ENCODE measurements around the gene COBL. TPM values are rescaled to one million over a fixed set of nuclear protein-coding genes. Genes with fewer than 3 reads are reported as not detected.

Gene COBL
- polyA plus RNA-seq, 3 donors: not detected

GRCh38 chr7:51356849-51357516 lies 40.4 kb upstream of the COBL start:
- intact Hi-C loops (cut with micrococcal nuclease): no loop called here
- Histone ChIP-seq H3K27ac (ENCODE audit: low read depth in 1 of 2, low read length in 2 of 2) (no peak overlapping the region), H4K20me1 (ENCODE audit: insufficient read depth, low read length) (no peaks in the 10 kb centered on the region), H3K4me2 (replicated peaks; ENCODE audit: extremely low read depth, low read length, poor library complexity, severe bottlenecking) (no peak overlapping the region), H3K79me2 (ENCODE audit: insufficient read depth, low read length) (no peaks in the 10 kb centered on the region), H3K9me3 (replicated peaks in 1 of 2; ENCODE audit: control insufficient read depth in 1 of 2, insufficient read depth in 1 of 2, low read length in 2 of 2) (no peaks in the 10 kb centered on the region), H2AFZ (ENCODE audit: insufficient read depth, low read depth, low read length, poor library complexity, severe bottlenecking) (no peak overlapping the region), H3K9ac (ENCODE audit: insufficient read depth, low read length, poor library complexity, severe bottlenecking) (no peak overlapping the region), H3K27me3 (ENCODE audit: control insufficient read depth in 2 of 2, insufficient read depth in 2 of 2, low read length in 2 of 2) (no peaks in the 10 kb centered on the region), H3K4me3 (replicated peaks in 1 of 3; ENCODE audit: low read depth in 2 of 3, low read length in 3 of 3) (no peak overlapping the region), H3K36me3 (replicated peaks in 1 of 2; ENCODE audit: control insufficient read depth in 1 of 2, insufficient read depth in 2 of 2, low read length in 2 of 2) (no peaks in the 10 kb centered on the region), H3K4me1 (ENCODE audit: control insufficient read depth in 1 of 2, insufficient read depth in 2 of 2, low read length in 2 of 2) (no peaks in the 10 kb centered on the region)
- no peaks in the 10 kb centered on the region for H3K4me1 Mint-ChIP-seq
- H3K27me3 Mint-ChIP-seq (ENCODE audit: low read depth in 3 of 3): peaks cover 0 to 2% (median 0%) of the 10 kb centered on the region in 3 donors
- H3K27ac Mint-ChIP-seq: no peak overlapping the region
- H3K36me3 Mint-ChIP-seq: no peaks in the 10 kb centered on the region
- no peak overlapping the region for H3K4me3 Mint-ChIP-seq
- no peak for TF ChIP-seq CTCF (IDR thresholded peaks at IDR 0.05)
- DNase-seq: no peak
- WGBS (ENCODE audit: insufficient coverage): 93% methylated on average over 11 of the region's 12 CpGs
- peaks cover 0 to 6% (median 0%) of the 10 kb centered on the region in 7 donors for H3K9me3 Mint-ChIP-seq

- H3K36me3 ChIP-seq (replicated peaks in 1 of 2; ENCODE audit: control insufficient read depth in 1 of 2, insufficient read depth in 2 of 2, low read length in 2 of 2): no peaks in the 10 kb centered on the region
- no peak overlapping the region for H3K27ac Mint-ChIP-seq
- H3K36me3 Mint-ChIP-seq: no peaks in the 10 kb centered on the region
- H3K79me2 ChIP-seq (ENCODE audit: insufficient read depth, low read length): no peaks in the 10 kb centered on the region
- 54% methylated on average over 2 of the region's 5 CpGs for WGBS (ENCODE audit: insufficient coverage)
- H3K9me3 Mint-ChIP-seq: peaks cover 0 to 6% (median 0%) of the 10 kb centered on the region in 7 donors
- H3K4me1 ChIP-seq (ENCODE audit: control insufficient read depth in 1 of 2, insufficient read depth in 2 of 2, low read length in 2 of 2): no peaks in the 10 kb centered on the region
- H3K4me3 ChIP-seq (replicated peaks in 1 of 3; ENCODE audit: low read depth in 2 of 3, low read length in 3 of 3): no peak overlapping the region
- H3K9ac ChIP-seq (ENCODE audit: insufficient read depth, low read length, poor library complexity, severe bottlenecking): no peak overlapping the region
- H4K20me1 ChIP-seq (ENCODE audit: insufficient read depth, low read length): no peaks in the 10 kb centered on the region
- no peaks in the 10 kb centered on the region for H3K9me3 ChIP-seq (replicated peaks in 1 of 2; ENCODE audit: control insufficient read depth in 1 of 2, insufficient read depth in 1 of 2, low read length in 2 of 2)
- no peak for TF ChIP-seq CTCF (IDR thresholded peaks at IDR 0.05)
- no peaks in the 10 kb centered on the region for H3K4me1 Mint-ChIP-seq
- no peak overlapping the region for H3K4me2 ChIP-seq (replicated peaks; ENCODE audit: extremely low read depth, low read length, poor library complexity, severe bottlenecking)
- no peaks in the 10 kb centered on the region for H3K27me3 Mint-ChIP-seq (ENCODE audit: low read depth in 3 of 3)
- H3K27me3 ChIP-seq (ENCODE audit: control insufficient read depth in 2 of 2, insufficient read depth in 2 of 2, low read length in 2 of 2): no peaks in the 10 kb centered on the region
- no peak overlapping the region for H2AFZ ChIP-seq (ENCODE audit: insufficient read depth, low read depth, low read length, poor library complexity, severe bottlenecking)
- no peak overlapping the region for H3K27ac ChIP-seq (ENCODE audit: low read depth in 1 of 2, low read length in 2 of 2)
- intact Hi-C loops (cut with micrococcal nuclease): no loop called here
- H3K4me3 Mint-ChIP-seq: no peak overlapping the region
- DNase-seq: no peak
These were observed 38.3 kb upstream of the COBL start for GRCh38 chr7:51354897-51355296.

Data from CD14-positive monocyte (primary cell).